ENCODE results near the gene LDAH.
A peak's percentile ranks its signal among the peaks of the same experiment; 100 is the strongest.

LDAH gene

GRCh38 chr2:20649976-20650375 is 172.9 kb downstream of the LDAH start:
- DNase-seq = no peak

GRCh38 chr2:20649576-20649975 is 173.3 kb downstream of the LDAH start:
- no peak for DNase-seq

GRCh38 chr2:20648831-20649230 is 174.1 kb downstream of the LDAH start:
- DNase-seq = no peak

GRCh38 chr2:20648206-20648605 is 174.7 kb downstream of the LDAH start:
- no peak for DNase-seq

DNA sequence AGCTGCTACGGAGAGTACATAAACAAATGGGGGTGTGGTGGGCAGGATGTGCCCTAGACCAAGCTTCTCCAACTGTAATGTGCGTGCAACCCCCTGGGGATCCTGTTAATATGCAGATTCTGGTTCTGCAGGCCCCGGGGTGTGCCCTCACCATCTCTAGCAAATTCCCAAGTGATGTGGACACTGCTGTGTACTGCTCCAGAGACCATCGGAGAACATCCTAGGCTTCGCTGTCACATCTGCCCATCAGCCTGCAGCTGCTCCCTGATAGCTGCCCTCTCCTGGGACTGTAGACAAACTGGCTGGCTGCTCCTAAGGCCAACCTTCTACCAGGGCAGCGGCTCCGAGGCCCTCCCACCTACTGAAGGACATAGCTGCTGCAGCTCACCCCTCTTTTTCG is 175.2 kb downstream of the LDAH start:
- DNase-seq = no peak

GRCh38 chr2:20647211-20647610 is 175.7 kb downstream of the LDAH start:
- DNase-seq = no peak

DNA sequence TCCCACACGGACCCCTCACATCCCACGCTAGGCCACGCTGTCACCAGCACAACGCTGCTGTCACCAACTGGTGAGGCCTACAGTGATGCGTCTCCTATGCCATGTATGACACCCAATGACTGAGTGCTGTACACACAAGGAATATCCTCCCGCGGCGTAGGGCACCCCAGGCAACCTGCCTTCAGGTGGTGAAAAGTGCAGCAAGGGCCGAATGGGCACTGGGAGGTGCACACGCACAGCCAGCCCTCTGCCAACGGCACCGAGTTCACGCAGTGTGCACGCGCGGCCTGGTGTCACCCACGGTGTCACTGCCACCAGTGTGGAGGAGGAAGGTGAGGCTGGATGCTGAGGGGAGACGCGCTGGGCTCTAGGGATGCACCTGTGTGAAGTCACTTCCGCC is 176.5 kb downstream of the LDAH start:
- no peak for DNase-seq

- DNase-seq = no peak
Observed at GRCh38 chr2:20645761-20646160, 177.1 kb downstream of the LDAH start.

DNA sequence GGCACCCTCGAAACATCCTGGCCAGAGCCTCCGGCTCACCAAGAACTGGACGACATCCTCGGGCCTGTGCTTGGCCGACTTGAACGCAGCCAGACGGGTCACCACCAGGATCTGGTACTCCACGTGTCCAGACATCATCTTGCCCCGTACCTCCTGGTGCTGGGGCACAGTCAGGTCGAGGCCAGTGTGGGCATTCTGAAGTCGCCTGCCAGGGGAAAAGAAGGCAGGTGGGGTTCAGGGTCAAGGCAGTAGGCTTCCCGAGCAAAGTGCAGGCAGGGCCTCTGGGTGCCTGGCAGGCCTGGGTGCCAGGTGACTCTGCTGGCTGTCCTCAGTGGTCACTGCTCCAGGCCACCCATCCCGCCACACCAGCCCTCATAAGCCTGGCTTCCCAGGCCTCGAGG is 177.6 kb downstream of the LDAH start:
- no peak for DNase-seq

DNA sequence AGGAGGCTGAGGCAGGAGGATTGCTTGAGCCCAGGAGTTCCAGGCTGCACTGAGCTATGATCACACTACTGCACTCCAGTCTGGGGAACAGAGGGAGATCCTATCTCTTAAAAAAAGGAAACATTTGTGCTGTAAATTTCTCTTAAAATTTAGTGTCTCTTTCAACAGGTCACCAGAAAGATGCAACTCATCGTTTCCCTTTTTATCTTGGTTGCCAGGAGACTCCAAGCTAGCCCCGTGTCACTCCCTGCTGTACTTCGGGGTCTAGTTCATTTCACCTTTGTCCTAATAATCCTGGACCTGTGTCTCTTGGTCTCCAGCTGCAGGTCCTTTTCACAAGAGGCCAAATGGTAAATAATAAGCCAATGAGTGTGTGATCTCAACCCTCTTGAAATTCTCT is 179.1 kb downstream of the LDAH start:
- DNase-seq = no peak

DNA sequence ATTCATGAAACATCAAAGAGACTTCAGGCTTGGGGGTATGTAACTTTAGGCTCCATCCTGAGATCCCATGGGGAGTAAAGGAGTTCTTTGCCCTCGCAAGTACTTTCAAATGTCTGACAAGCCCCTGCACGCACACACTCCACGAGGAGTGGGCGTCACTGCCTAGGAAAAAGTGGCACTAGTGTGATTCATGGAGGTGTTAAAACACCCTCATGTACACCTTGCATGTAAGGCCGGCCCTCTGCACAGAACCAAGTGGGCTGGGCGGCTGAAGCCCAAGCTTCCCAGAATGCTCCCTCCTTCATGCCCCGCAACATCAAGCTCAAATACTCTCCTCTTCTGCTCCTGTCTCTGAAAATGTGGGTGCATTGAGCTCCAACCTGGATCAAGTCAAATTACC is 179.8 kb downstream of the LDAH start:
- no peak for DNase-seq

- DNase-seq = peak; percentile 61
Observed at GRCh38 chr2:20642055-20642971, 180.6 kb downstream of the LDAH start.

GRCh38 chr2:20641123-20641985 is 181.5 kb downstream of the LDAH start:
- no peak for DNase-seq

- DNase-seq = no peak
Observed at GRCh38 chr2:20640411-20641122, 182.3 kb downstream of the LDAH start.

DNA sequence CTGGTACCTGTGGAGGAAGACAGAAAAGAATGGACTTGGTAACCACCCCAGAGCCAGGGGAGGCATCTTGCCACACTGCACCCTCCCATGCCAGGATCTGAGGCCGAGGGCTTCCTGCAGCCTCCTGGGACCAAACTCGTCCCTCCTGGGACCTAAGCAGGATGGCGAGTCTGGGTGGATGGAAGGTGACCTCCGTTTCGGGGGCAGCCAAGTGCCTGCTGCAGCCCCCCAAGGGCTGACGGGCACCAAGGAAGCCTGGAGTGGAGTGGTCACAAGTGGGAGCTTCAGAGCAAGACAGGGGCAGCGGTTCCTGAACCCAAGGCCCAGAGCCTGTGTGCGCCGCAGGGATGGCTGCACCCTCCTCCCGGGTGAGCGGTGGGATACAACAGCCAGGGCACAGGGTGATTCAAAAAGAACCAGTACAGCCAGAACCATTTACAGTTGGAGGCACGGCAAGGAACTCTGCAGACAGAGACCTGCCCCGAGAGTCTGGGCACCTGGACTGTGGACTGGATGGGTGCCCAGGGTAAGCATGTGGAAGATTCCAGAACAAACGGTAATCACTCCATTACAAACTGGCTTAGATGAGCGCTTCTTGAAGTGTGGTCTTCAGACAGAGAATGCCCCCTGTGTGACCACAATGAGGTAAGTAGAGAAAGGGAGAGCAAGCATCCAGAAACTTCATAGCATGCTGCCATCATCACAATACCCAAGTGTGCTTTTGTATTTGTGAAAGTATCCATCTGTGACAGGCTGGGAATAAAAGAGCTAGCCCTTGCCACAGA is 184.1 kb downstream of the LDAH start:
- DNase-seq = no peak

DNA sequence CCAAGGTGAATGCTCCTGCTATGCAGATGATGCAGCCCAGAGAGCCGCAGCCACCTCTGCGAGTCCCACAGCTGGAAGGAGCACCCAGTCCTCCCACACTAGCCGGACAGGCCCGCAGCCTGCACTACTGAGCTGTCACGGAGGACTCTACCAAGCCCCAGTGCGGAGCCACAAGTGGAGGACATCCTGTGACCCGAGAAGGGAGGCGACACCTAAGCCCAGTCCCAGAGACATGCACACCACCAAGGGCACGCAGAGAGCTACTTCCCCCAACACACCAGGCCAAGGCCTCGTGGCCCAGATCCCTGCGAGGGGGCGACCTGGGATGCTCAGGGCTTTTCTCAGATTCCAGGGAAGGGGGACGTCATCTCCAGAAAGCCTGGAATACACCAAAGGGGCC is 184.9 kb downstream of the LDAH start:
- DNase-seq = no peak

DNA sequence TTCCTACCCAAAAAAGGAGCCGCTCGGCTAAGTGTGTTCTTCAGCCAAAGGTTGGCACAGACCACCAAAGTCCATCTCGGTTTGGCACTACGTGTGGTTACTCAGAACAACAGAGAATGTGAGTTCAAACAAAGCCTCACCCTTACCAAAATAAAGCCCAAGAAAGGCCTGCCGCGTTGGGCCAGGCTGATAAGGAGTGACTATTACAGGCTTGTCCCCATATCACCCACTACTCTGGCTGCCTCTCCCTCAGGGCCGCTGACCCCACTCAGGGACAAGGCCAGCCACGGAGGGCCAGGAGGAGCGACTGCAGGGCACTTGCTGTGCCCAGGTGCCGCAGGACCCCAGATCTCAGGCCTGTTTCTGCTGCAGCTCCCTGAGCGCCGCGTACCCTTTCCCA is 185.8 kb downstream of the LDAH start:
- no peak for DNase-seq

GRCh38 chr2:20635675-20636584 is 187.0 kb downstream of the LDAH start:
- DNase-seq = no peak

DNA sequence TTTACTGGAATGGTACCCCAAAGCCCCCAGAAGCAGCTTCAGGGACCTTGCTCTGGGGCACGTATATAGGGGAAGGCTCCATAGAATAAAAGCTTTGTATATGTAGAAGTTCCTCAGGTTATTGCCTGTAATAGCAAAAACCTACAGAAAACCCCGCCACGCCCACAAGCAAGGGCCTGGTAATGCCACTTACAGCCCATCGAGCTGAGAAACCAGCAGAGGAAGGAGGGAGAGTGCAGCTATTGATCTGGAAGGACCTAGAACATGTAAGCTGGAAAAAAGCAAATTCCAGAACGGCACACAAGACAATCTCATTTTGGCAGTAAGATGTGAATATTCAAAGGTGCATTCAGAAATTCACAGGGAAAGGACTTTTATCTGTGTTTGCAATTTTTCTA is 187.8 kb downstream of the LDAH start:
- no peak for DNase-seq

DNA sequence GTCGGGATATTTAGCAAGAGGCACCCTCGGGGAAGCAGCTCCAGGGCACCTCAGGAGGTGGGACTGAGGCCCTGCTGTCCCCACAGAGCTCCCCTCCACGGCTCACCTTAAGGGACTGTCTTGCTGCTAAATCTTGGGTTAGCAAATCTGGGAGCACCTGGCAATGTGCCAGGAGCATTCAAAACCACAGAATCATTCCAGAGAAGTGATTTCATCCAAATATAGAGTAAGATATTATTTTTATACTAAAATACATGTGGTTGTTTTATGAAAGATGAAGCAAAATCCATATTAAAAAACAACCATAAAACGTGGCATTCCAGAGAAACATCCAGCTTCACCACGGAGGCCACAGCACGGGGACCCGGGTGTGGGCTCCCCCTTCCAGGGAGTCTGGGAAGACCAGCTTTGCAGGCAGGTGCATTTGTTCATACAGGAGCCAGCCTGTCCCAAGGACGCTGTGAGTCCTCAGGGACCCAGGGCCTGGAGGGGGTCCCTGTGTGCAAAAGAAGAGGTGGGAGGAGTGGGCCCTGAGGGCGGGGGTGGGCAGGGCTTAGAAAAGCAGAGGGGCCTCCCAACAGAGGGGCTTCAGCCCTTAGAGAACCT is 188.3 kb downstream of the LDAH start:
- DNase-seq = no peak
